IPS-15b (cell line): ENCODE measurements around the gene CXCL5.
"Not testable (repeated sequence)": the region's sequence is repeated elsewhere in the genome, so short reads cannot be mapped to it uniquely, and the experiment has no call there.

Experiments
- H3K27me3 ChIP-seq: one replicate; pipeline ENCODE4 v1.6.1; 2013; ENCODE audit warnings: low read length; ENCODE audit not compliant: control insufficient read depth, insufficient read depth
- H3K36me3 ChIP-seq: one replicate; pipeline ENCODE4 v1.6.1; 2013; ENCODE audit warnings: low read length; ENCODE audit not compliant: control insufficient read depth, insufficient read depth
- H3K4me1 ChIP-seq: one replicate; pipeline ENCODE4 v1.6.1; 2013; ENCODE audit warnings: mild to moderate bottlenecking, low read length; ENCODE audit not compliant: control insufficient read depth, insufficient read depth
- H3K4me3 ChIP-seq: one replicate; pipeline ENCODE4 v1.5.1; 2013; ENCODE audit warnings: low read depth, low read length
- H3K9ac ChIP-seq: one replicate; pipeline ENCODE4 v1.6.1; 2013; ENCODE audit warnings: low read depth, mild to moderate bottlenecking, low read length
- H3K9me3 ChIP-seq: one replicate; pipeline ENCODE4 v1.6.1; 2013; ENCODE audit warnings: mild to moderate bottlenecking, low read length; ENCODE audit not compliant: control insufficient read depth, insufficient read depth

CXCL5 gene

DNA sequence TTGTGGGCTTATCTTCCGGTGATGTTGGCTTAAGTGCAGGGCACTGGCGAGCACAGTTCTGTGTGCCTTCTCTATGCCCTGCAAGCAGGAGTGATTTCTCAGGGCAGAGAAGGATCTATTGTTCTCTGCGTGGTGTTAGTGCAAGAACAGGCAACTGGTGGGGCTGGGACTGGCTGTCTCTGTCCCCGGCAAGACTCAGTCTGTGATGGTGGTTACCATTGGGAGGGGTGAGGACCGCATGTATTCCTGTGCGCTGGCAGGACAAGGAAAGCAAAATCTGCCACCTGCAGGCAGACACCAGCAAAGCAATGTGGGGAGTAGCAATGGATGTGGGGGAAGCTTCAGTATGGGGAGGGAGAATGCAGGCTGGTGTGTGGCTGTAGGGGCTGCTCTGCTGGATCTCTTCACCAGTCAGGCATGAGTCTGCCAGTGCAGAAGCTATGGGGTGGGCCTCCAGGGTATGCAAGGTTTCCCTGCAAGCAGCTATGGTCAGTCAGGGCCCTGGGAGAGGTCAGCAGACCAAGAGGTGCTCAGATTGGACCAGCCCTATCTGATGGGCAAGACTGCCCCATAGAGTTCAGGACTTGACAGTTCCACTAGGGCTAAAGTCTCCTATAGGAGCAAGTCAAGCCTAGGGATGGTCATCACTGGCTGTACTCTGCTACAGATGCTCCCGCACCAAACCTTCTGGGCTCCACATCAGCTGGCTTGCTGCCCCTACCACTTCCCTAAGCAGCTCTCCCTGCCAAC lies 33.4 kb downstream of the CXCL5 start:
- no peak overlapping the region for H3K9ac ChIP-seq

DNA sequence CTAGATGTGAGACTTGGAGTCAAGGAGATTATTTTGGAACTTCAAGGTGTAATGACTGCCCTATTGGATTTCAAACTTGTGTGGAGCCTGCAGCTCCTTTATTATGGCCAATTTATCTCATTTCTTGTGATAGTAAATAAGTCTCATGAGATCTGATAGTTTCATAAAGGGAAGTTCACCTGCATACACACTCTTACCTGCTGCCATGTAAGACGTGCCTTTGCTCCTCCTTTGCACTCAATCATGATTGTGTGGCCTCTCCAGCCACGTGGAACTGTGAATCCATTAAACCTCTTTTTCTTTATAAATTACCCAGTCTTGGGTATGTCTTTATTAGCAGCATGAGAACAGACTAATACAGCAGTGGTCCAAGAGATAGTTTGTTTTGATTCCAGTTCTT lies 35.8 kb downstream of the CXCL5 start:
- Histone ChIP-seq H3K27me3 (no peaks in the 10 kb centered on the region), H3K4me3 (no peak overlapping the region), H3K4me1 (peaks cover 5% of the 10 kb centered on the region), H3K36me3 (peaks cover 3% of the 10 kb centered on the region), H3K9ac (no peak overlapping the region), H3K9me3 (peaks cover 9% of the 10 kb centered on the region)

More for the DNA sequence above, 33.4 kb downstream of the CXCL5 start:
- peaks cover 9% of the 10 kb centered on the region for H3K9me3 ChIP-seq
- H3K36me3 ChIP-seq, result peaks cover 3% of the 10 kb centered on the region
- H3K4me1 ChIP-seq, result peaks cover 5% of the 10 kb centered on the region
- H3K27me3 ChIP-seq, result no peaks in the 10 kb centered on the region
- no peak overlapping the region for H3K4me3 ChIP-seq

DNA sequence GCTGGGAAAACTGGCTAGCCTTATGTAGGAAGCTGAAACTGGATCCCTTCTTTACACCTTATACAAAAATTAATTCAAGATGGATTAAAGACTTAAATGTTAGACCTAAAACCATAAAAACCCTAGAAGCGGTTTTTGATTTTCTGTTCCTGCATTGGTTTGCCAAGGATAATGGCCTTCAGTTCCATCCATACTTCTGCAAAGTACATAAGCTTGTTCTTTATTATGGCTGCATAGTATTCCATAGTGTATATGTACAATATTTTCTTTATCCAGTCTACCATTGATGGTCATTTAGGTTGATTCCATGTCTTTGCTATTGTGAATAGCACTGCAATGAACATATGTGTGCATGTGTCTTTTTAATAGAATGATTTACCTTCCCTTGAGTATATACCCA lies 39.4 kb downstream of the CXCL5 start:
- H3K36me3 ChIP-seq, H3K9ac ChIP-seq, H3K9me3 ChIP-seq, H3K4me1 ChIP-seq, H3K27me3 ChIP-seq, H3K4me3 ChIP-seq: not testable (repeated sequence)

DNA sequence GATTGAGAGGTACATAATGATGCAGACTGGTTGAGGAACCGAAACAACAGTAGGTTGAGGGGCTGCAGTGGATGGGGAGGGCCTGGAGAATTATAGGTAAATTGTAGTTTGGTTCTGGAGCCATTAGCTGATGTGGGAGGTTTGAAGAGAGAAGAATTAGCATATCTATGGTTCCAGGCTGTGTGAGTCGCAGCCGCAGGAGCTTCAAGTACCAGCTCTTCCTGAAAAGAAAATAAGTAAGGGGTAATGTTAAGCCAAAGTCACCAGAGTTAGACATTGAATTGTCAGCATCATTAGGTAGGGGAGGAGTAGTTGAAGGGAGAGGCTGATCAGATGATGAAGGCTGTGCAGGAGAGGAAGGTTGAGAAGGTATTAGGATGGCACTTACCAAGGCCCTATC lies 46.1 kb downstream of the CXCL5 start:
- Histone ChIP-seq H3K9me3 (no peaks in the 10 kb centered on the region), H3K9ac (no peak overlapping the region), H3K4me3 (no peak overlapping the region), H3K4me1 (peaks cover 8% of the 10 kb centered on the region), H3K27me3 (peaks cover 24% of the 10 kb centered on the region), H3K36me3 (no peaks in the 10 kb centered on the region)

DNA sequence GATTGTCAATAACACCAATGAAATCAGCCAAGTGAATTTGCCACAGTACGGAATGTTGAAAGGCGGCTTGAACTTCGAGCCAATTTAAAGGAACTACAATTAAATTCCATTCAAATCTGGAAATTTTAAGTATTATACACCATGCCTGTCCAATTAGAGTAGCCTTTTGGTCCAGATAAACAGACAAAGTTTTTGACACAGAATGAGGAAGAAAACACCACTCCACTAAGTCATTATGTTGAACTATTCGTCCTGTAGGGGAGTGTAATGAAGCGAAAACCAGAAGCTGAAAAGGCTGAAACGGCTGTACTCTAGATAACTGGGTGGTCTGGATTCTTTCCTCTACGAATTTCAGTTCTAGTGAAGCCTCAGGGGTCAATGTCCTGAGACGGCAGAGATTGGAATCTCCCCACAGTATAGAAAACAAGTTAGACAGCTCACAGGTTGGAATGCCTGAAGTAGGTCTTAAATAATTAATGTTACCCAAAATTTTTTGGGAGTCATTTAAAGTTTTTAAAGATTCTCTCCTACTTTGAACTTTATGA lies 48.0 kb downstream of the CXCL5 start:
- not testable (repeated sequence) for H3K36me3 ChIP-seq, H3K9me3 ChIP-seq, H3K4me1 ChIP-seq, H3K9ac ChIP-seq, H3K4me3 ChIP-seq
- H3K27me3 ChIP-seq, result peaks cover 43% of the 10 kb centered on the region

DNA sequence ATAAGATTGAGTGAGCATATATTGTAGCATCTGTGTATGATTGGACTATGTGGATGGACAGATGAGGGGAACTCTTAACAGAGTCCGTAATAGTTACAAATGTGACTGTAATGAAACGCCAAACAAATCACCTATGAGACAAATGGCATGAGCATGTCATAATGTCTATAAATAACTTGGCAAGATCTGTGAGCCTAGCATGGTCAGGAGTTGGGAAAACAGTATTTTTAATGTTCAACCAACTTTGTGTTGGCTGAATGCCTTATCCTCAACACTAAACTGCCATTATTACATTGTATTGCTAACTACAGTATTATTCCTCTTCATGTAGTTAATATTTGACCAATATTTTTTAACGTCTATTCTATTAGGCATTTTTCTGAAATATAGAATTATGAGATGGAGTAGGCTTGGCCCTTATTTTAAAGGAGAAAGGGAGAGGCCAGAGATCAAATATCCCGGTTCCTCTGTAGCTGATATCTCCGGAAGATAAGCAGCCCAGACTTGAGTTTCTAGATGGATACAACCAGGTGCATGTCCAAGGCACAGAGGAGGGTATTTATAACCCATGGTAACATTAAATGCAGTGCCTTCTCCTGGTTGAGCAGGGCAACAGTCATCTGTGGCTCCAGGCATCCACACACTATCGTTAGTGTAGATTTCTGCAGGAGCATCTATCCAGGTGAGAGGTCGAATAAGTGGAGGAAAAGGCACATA lies 49.3 kb downstream of the CXCL5 start:
- H3K9me3 ChIP-seq, result no peaks in the 10 kb centered on the region
- H3K4me1 ChIP-seq, result peaks cover 14% of the 10 kb centered on the region
- peaks cover 56% of the 10 kb centered on the region for H3K27me3 ChIP-seq
- no peaks in the 10 kb centered on the region for H3K36me3 ChIP-seq
- H3K9ac ChIP-seq, result no peak overlapping the region
- no peak overlapping the region for H3K4me3 ChIP-seq

DNA sequence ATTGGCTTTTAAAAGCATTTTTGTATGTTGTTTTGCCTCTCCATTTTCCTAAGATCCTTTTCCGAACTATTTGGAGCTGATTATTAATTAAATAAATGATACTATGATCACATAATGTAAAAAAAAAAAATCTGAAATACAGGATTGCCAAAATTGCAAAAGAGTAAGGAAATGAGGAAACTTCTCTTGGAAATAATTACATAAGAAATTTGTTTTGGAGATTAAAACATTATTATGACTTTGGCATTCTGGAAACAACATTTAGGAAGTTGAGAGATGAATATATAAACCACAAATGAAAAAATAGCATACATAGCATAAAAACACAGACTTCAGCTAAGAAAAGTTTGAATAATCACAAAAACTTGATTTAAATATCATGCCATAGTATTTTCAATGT lies 50.2 kb downstream of the CXCL5 start:
- no peaks in the 10 kb centered on the region for H3K36me3 ChIP-seq
- H3K4me3 ChIP-seq, result no peak overlapping the region
- H3K9me3 ChIP-seq, result no peaks in the 10 kb centered on the region
- no peak overlapping the region for H3K9ac ChIP-seq
- peaks cover 64% of the 10 kb centered on the region for H3K27me3 ChIP-seq
- peaks cover 14% of the 10 kb centered on the region for H3K4me1 ChIP-seq

DNA sequence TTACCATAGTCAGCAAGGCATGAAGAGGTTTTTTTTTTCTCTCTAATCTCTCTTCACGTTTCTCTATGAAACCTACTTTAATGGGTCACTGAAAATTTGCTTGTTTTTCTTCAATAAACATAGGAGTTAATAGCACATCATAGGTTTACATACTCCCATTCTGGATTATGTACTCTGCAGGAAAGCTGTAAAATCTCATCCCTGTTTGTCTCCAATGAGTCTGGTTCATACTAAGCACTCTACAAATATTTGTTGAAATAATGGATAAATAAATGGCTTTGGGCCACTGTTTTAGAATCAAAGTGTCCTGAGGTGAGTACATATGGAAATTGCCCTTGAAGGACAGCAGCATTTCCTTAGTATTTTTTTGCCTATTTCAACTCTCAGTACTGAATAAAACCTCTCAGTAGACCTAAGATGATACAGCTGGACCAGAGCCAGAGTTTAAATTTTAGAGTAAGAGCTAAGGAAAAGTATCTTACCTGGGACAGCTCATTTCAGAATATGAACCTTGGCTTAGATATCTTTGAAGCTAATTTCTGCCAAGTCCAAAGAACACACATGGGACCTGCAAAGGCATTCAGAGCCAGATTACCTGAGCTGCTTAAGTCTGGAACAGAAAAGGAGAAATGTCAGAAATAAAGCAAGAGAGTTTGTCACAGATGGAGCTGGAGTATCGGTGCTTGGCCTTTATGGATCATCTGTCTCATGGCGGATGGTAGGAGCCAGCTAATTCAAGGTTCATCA lies 51.1 kb downstream of the CXCL5 start:
- Histone ChIP-seq H3K4me3 (no peak overlapping the region), H3K27me3 (peaks cover 73% of the 10 kb centered on the region), H3K9me3 (no peaks in the 10 kb centered on the region), H3K9ac (no peak overlapping the region), H3K36me3 (no peaks in the 10 kb centered on the region), H3K4me1 (peaks cover 10% of the 10 kb centered on the region)

DNA sequence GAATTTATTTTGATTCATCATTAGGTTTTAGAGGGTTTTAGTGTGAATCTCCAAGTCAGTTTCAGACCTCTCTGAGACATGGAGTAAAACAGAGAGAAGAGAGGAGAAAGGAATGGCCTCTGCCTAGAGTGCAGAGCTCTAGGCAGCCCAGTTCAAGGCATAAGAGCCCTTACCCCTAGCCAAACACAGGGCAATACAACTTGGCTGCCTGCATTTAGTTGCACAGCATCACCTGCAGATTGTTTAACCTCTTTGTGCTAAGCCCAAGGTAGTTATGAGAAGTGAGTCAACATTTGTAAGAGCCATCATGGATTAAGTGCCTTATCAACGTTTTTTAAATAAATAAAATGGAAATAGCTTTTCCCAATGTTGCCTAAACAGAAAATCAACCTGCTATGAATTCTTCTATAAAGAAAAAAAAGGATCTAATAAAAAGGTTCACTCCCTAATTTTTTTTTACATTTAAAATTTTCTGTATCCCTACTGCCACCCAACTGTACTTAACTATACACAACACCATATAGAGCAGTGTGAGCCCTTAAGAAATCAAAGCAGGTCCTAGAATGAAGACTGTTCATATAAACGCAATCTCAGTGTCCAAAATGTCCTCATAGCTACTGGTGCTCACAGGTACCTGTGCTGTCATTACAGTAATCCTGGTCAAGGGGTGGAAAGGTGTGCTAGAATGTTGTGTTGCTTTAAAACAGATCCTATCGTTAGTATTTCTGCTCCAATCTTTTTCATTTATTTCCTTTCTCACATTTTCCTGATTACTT lies 52.6 kb downstream of the CXCL5 start:
- no peaks in the 10 kb centered on the region for H3K36me3 ChIP-seq
- H3K9ac ChIP-seq, result no peak overlapping the region
- no peak overlapping the region for H3K4me3 ChIP-seq
- no peaks in the 10 kb centered on the region for H3K9me3 ChIP-seq
- peaks cover 88% of the 10 kb centered on the region for H3K27me3 ChIP-seq
- peaks cover 6% of the 10 kb centered on the region for H3K4me1 ChIP-seq
